ENCODE results near the gene GZF1.
A peak's percentile ranks its signal among the peaks of the same experiment; 100 is the strongest.
"Not testable (repeated sequence)": the region's sequence is repeated elsewhere in the genome, so short reads cannot be mapped to it uniquely, and the experiment has no call there.

The GZF1 gene

DNA sequence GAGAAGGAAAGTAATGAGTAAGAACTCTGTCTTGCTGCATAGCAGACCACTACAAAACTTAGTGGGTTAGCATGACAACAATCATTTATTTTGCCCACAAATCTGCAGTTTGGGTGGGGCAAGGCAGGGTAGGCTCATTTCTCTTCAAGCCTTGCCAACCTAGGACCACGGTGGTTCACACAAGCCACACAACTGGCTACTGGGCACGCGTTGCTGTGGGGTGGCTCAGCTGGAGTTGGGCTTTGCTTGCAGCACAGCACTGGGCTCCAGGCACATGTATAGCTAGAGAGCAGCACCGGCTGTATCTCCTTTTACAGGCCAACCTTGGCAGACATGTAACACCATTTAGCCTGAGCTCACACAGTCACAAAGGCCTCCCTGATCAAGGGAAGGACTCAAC is 16.0 kb upstream of the GZF1 start:
- DNase-seq (ENCODE audit: low read depth, low spot score): no peak

DNA sequence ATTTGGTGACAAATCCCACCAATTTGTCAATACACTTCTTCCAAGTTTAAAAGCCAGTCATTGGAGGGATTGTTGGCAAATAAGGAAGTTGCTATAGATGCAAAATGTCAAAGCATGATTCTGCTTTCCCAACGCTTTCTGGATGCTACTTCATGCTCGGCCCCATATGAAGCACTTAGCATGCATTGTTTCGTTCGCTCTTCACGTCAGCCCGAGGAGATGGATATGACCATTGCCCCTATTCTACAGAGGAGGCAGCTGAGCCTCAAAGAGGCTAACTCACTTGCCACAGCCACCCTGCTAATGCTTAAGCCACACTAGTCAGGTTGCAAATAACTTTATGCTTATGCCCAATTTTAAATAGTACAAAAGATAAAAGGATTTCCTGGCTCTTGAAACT is 14.2 kb upstream of the GZF1 start:
- no peak for DNase-seq (ENCODE audit: low read depth, low spot score)

GRCh38 chr20:23348510-23348909 is 13.5 kb upstream of the GZF1 start:
- DNase-seq (ENCODE audit: low read depth, low spot score): not testable (repeated sequence)

GRCh38 chr20:23349338-23350195 is 12.4 kb upstream of the GZF1 start:
- no peak for DNase-seq (ENCODE audit: low read depth, low spot score)

DNA sequence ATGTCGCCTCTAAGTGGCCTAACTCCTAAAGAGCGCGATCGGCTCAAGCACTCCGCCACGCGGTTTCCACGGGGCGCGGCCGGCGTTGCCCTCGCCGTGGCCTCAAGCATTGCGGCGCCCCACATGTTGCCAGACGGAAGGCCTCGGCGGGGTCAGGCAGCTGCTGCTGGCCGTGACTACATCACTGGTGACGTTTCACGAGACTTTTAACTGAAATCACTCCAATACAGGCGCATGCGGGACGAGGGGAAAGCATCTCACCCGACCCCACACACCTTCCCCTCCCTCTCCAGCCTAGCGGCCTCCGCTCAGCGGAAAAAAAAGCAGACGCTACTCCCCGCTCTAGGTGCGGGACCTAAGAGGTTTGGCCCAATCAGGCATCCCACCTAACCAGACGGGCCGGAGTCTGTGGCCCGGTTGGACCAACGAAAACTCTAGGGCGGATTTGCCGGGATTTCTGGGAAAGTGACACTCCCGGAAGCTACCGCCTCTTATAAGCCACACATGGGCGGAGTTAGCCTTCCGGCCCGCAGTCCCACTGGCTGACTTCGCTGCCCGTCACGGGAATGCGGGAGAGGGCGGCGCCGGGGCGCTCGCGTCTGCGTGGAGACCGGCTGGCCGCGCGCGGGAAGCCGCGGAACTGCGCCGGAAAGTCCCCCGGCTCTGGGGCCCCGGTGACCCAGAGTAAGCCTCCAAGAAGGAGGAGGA is 11.6 kb upstream of the GZF1 start, which contains the start of gene NXT1:
Gene NXT1 (plus strand): TSS at position 596 of the 708 bp plus-strand sequence. CDS start 3,251 bp downstream, outside the sequence.
- DNase-seq (ENCODE audit: low read depth, low spot score): peak; percentile 93

DNA sequence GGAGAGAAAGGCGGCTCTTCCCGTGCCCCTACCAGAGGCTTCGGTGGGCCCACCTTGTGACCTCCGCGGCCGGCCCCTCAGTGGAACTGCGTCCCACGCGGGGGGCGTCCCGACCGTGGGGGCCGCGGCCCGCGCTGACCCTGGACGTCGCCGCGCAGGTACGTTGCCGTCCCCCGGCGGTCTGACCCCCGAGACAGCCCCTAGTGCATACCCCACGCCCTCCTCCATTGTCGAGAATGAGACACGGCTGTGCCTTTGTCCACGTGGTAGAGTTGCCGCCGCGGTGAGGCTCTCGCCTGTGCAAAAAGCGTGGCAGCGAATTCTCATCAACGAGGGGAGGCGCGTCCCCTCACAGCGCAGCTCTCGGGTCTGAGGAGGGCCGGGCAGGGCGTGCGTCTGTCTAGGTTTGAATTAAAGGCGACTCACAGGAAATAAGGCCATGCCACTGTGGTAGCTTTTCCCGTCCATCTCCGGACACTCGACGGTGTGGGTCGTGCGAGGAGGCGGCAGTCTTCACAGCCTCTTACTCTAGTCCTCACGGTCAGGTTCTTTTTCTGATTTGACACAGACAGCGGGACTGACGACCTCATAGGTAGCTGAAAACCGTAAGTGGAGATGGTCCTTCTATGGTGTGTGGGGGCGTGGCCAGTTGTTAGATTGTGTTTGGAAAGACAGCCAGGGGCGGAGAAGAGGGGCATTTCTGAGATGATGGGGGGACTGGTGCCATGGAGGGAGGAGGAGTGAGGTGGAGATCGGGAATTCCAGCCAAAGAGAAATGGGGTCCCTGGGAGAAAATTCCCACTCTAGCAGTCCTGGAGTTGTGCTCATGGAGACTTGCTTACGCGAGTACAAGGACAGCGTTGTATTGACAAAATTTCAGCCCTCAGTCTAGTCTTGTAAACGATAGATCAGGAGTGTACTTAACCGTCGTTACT is 10.8 kb upstream of the GZF1 start:
- peak; percentile 18 for DNase-seq (ENCODE audit: low read depth, low spot score)

DNA sequence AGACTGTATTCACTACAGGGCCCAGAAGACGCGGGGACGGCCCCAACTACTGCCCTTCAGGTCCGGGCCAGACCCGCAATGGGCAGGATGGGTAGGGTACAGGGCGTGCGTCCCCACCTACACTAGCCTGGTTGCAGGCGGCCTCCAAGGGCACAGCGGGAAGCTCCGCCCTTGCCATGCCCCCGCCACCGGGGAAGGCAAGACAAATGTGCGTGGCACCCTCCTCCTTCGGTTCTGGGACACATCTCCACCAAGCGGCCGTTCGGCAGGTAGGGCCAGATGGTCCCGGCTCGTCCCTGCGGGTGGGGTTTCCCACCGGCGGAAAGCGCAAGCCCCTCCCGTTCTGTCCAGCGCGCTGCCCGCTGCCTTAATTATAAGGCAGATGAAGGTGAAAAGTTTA is 5.8 kb upstream of the GZF1 start:
- DNase-seq (ENCODE audit: low read depth, low spot score): no peak

- peak; percentile 100 for DNase-seq (ENCODE audit: low read depth, low spot score)
Measured at GRCh38 chr20:23357767-23358562, 4.0 kb upstream of the GZF1 start.

- no peak for DNase-seq (ENCODE audit: low read depth, low spot score)
Measured at GRCh38 chr20:23358563-23358906, 3.4 kb upstream of the GZF1 start.

GRCh38 chr20:23358923-23359593 is 2.9 kb upstream of the GZF1 start:
- DNase-seq (ENCODE audit: low read depth, low spot score): no peak

GRCh38 chr20:23360531-23360930 is 1.5 kb upstream of the GZF1 start:
- no peak for DNase-seq (ENCODE audit: low read depth, low spot score)

DNA sequence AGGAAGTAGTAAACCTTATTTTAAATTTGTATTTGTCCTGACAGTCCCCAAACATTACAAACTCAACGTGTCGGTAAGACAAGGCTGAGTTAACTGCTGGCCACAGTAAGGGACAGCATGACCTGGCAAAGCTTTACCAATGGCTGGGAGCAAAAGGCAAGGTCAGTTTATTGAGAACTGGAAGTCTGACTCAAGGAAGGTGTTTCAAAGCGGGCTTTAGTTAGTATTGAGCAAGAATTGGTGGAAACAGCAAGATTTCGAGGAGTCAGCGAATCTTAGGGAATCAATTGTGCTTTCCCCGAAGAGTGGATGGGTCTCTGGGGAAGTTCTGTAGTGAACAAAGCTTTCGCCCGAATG is 885 bp upstream of the GZF1 start:
- no peak for DNase-seq (ENCODE audit: low read depth, low spot score)

- DNase-seq (ENCODE audit: low read depth, low spot score): peak; percentile 26
Measured at GRCh38 chr20:23362392-23363256, 642 bp downstream of the GZF1 start.

DNA sequence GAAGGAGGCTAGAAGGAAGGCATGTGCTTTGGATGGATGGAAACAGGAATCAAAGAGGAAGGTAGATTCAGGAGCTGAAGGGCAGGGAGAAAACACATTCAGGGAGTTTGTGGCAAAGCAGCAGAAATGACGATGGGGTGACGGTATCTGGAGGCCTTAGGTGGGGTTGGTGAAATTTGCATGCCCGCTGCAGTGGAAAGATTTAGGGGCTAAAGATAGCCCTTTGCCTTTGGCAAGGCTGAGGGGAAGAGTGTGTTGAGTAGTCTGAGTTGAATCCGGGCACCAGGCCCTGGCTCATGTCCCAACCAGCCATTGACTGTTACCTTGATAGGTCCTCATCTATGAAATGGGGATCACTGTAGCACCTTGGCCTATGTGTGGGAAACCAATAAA is 1.3 kb downstream of the GZF1 start:
- DNase-seq (ENCODE audit: low read depth, low spot score): no peak

GRCh38 chr20:23365390-23366165 is 3.6 kb downstream of the GZF1 start:
- DNase-seq (ENCODE audit: low read depth, low spot score): no peak

GRCh38 chr20:23366384-23366783 is 4.4 kb downstream of the GZF1 start:
- no peak for DNase-seq (ENCODE audit: low read depth, low spot score)

DNA sequence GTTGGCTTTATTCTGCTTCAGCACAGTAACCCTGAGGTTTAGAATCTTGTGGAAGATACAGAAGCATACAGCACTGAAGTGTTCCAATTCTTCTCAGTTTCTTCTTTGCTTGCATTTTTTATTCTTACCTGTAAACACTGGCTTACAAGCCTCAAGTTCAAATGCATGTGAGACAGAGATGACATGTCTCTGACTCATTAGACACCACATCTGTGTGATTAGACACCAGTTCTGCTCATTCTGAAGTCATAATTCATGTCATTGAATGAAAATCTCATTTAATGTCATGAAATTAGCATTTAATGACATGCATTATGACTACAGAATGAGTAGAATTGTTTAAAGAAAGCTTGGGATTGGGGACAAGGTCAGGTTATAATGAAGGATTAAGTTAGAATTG is 5.8 kb downstream of the GZF1 start:
- no peak for DNase-seq (ENCODE audit: low read depth, low spot score)

DNA sequence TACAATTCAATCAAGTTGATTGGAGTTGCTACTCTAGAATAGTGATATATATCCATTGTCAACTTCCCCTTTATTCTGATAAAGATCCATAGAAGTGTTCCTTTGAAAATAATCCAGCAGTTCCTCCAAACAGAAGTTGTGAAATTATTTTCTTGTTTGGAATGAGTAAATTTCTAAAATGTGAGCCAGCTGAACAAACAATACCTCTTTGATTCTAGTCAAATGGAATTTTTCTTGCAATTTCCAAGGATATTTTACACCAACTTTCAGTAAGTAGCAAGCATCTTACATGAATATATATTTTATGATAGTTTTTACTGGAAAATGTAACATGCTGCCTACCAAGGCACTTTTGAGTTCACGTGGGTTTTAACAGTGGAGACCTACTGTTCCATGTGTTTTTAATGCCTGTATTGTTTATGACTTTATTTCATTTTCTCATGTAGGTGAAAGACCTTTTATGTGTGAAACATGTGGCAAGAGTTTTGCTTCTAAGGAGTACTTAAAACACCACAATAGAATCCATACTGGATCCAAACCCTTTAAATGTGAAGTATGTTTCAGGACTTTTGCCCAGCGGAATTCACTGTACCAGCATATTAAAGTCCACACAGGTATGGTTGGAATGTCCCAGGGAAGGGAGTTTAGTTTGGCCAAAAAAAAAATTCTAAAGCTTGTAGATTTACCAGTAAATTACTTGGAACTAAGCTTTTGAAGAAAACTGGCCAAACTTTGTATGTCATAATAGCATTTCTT is 6.5 kb downstream of the GZF1 start:
- no peak for DNase-seq (ENCODE audit: low read depth, low spot score)

All from activated CD4-positive, CD25-positive, alpha-beta regulatory T cell treated with anti-CD3 and anti-CD28 coated beads, Interleukin-2, amount 50 U/mL, for 16 hours (primary cell).